Measurements from ENCODE around the gene ZFAND2A. TPM values are rescaled to one million over a fixed set of nuclear protein-coding genes. Genes with fewer than 3 reads are reported as not detected.
A peak's percentile ranks its signal among the peaks of the same experiment; 100 is the strongest.
"Not testable (repeated sequence)": the region's sequence is repeated elsewhere in the genome, so short reads cannot be mapped to it uniquely, and the experiment has no call there.

Gene ZFAND2A
- total RNA-seq, 2 experiments from 2014 or later = 31.3 to 33.2 TPM

- POLR2A ChIA-PET = interaction anchor here (2.9 kb wide), 1 partner anchor 10 kb away, joined by 16 read pairs; the partner anchor contains the start of gene ZFAND2A
- H3K4me3 Mint-ChIP-seq = no peak overlapping the region
- H3K9me3 Mint-ChIP-seq = no peaks in the 10 kb centered on the region
- ATAC-seq (ENCODE audit: low read depth) = no peak
- no peak for DNase-seq
- peaks cover 17% of the 10 kb centered on the region for H3K4me1 Mint-ChIP-seq
- no peak overlapping the region for H3K27ac Mint-ChIP-seq
- H3K36me3 Mint-ChIP-seq = peaks cover 1% of the 10 kb centered on the region
- H3K27me3 Mint-ChIP-seq = no peaks in the 10 kb centered on the region
These were observed 10.9 kb upstream of the ZFAND2A start for GRCh38 chr7:1170741-1171501.

GRCh38 chr7:1169409-1170368 lies 9.7 kb upstream of the ZFAND2A start:
- DNase-seq = peak; percentile 99
- Mint-ChIP-seq H3K4me3 (peak overlapping the region; percentile 92), H3K27ac (peak overlapping the region; percentile 97), H3K27me3 (no peaks in the 10 kb centered on the region), H3K4me1 (peaks cover 14% of the 10 kb centered on the region), H3K36me3 (peaks cover 1% of the 10 kb centered on the region), H3K9me3 (no peaks in the 10 kb centered on the region)
- ATAC-seq (ENCODE audit: low read depth) = peak; percentile 99
- POLR2A ChIA-PET = interaction anchor here (2.9 kb wide), 1 partner anchor 9 kb away, joined by 16 read pairs; the partner anchor contains the start of gene ZFAND2A

GRCh38 chr7:1168422-1168821 lies 8.4 kb upstream of the ZFAND2A start:
- Mint-ChIP-seq H3K27ac (no peak overlapping the region), H3K4me3 (no peak overlapping the region), H3K27me3 (no peaks in the 10 kb centered on the region), H3K36me3 (peaks cover 1% of the 10 kb centered on the region), H3K9me3 (no peaks in the 10 kb centered on the region), H3K4me1 (peaks cover 14% of the 10 kb centered on the region)
- ATAC-seq (ENCODE audit: low read depth) (no peak), DNase-seq (no peak)
- POLR2A ChIA-PET = interaction anchor here (2.9 kb wide), 1 partner anchor 8 kb away, joined by 16 read pairs; the partner anchor contains the start of gene ZFAND2A

GRCh38 chr7:1164436-1164835 lies 4.4 kb upstream of the ZFAND2A start:
- Mint-ChIP-seq H3K9me3 (no peaks in the 10 kb centered on the region), H3K4me1 (peaks cover 9% of the 10 kb centered on the region), H3K27me3 (no peaks in the 10 kb centered on the region), H3K4me3 (no peak overlapping the region), H3K27ac (no peak overlapping the region), H3K36me3 (peaks cover under 1% of the 10 kb centered on the region)
- POLR2A ChIA-PET = no interaction called here
- no peak for ATAC-seq (ENCODE audit: low read depth)
- DNase-seq = no peak

GRCh38 chr7:1163121-1163520 lies 3.1 kb upstream of the ZFAND2A start:
- H3K4me3 Mint-ChIP-seq = no peak overlapping the region
- POLR2A ChIA-PET = no interaction called here
- H3K9me3 Mint-ChIP-seq = no peaks in the 10 kb centered on the region
- DNase-seq (no peak), ATAC-seq (ENCODE audit: low read depth) (no peak)
- H3K36me3 Mint-ChIP-seq = no peaks in the 10 kb centered on the region
- no peaks in the 10 kb centered on the region for H3K27me3 Mint-ChIP-seq
- H3K4me1 Mint-ChIP-seq = peaks cover 12% of the 10 kb centered on the region
- H3K27ac Mint-ChIP-seq = no peak overlapping the region

GRCh38 chr7:1160670-1161021 lies 650 bp upstream of the ZFAND2A start:
- POLR2A ChIA-PET = interaction anchor here (1.2 to 2.9 kb wide), 6 partner anchors 9 to 186 kb away, joined by 9 to 21 read pairs (median 11); partner anchors contain the start of gene COX19
- H3K9me3 Mint-ChIP-seq = no peaks in the 10 kb centered on the region
- no peaks in the 10 kb centered on the region for H3K36me3 Mint-ChIP-seq
- H3K4me3 Mint-ChIP-seq = peak overlapping the region; percentile 86
- peaks cover 16% of the 10 kb centered on the region for H3K4me1 Mint-ChIP-seq
- H3K27me3 Mint-ChIP-seq = no peaks in the 10 kb centered on the region
- no peak for DNase-seq
- H3K27ac Mint-ChIP-seq = peak overlapping the region; percentile 87
- ATAC-seq (ENCODE audit: low read depth) = peak; percentile 11

- not testable (repeated sequence) for DNase-seq; H3K27me3 Mint-ChIP-seq; H3K9me3 Mint-ChIP-seq; H3K36me3 Mint-ChIP-seq; ATAC-seq (ENCODE audit: low read depth)
- H3K4me1 Mint-ChIP-seq = peaks cover 16% of the 10 kb centered on the region
- peak overlapping the region; percentile 88 for H3K4me3 Mint-ChIP-seq
- peak overlapping the region; percentile 84 for H3K27ac Mint-ChIP-seq
- POLR2A ChIA-PET = interaction anchor here (1.7 to 2.9 kb wide), 5 partner anchors 10 to 33 kb away, joined by 9 to 21 read pairs (median 10); a partner anchor contains a TSS
These were observed 765 bp downstream of the ZFAND2A start for GRCh38 chr7:1159231-1159630.

GRCh38 chr7:1158203-1159126 lies 1.5 kb downstream of the ZFAND2A start:
- ATAC-seq (ENCODE audit: low read depth) (no peak), DNase-seq (no peak)
- peak overlapping the region; percentile 88 for H3K4me3 Mint-ChIP-seq
- no peaks in the 10 kb centered on the region for H3K9me3 Mint-ChIP-seq
- no peaks in the 10 kb centered on the region for H3K27me3 Mint-ChIP-seq
- H3K36me3 Mint-ChIP-seq = peaks cover 2% of the 10 kb centered on the region
- POLR2A ChIA-PET = interaction anchor here (2.9 kb wide), 1 partner anchor 20 kb away, joined by 21 read pairs; a partner anchor contains a TSS
- H3K4me1 Mint-ChIP-seq = peaks cover 16% of the 10 kb centered on the region
- H3K27ac Mint-ChIP-seq = peak overlapping the region; percentile 84

- H3K4me1 Mint-ChIP-seq = peaks cover 16% of the 10 kb centered on the region
- H3K9me3 Mint-ChIP-seq = no peaks in the 10 kb centered on the region
- no peak for ATAC-seq (ENCODE audit: low read depth)
- no peak for DNase-seq
- no peak overlapping the region for H3K4me3 Mint-ChIP-seq
- no peak overlapping the region for H3K27ac Mint-ChIP-seq
- no peaks in the 10 kb centered on the region for H3K27me3 Mint-ChIP-seq
- H3K36me3 Mint-ChIP-seq = peaks cover 5% of the 10 kb centered on the region
- POLR2A ChIA-PET = interaction anchor here (1.2 kb wide), 1 partner anchor 18 kb away, joined by 3 read pairs; no protein-coding TSS in a partner anchor
These were observed 3.0 kb downstream of the ZFAND2A start for GRCh38 chr7:1156782-1157535.

GRCh38 chr7:1155818-1156781 lies 3.9 kb downstream of the ZFAND2A start:
- POLR2A ChIA-PET = interaction anchor here (0.6 kb wide), 2 partner anchors 16 to 18 kb away, joined by 4 read pairs; a partner anchor contains a TSS
- H3K27me3 Mint-ChIP-seq = not testable (repeated sequence)

GRCh38 chr7:1154172-1154739 lies 5.7 kb downstream of the ZFAND2A start:
- ATAC-seq (ENCODE audit: low read depth) = no peak
- POLR2A ChIA-PET = interaction anchor here (0.5 kb wide), 1 partner anchor 185 kb away, joined by 3 read pairs; no protein-coding TSS in a partner anchor
- Mint-ChIP-seq H3K4me3 (no peak overlapping the region), H3K36me3 (peaks cover 5% of the 10 kb centered on the region), H3K4me1 (peaks cover 11% of the 10 kb centered on the region), H3K27me3 (no peaks in the 10 kb centered on the region), H3K9me3 (no peaks in the 10 kb centered on the region), H3K27ac (no peak overlapping the region)
- no peak for DNase-seq

More at GRCh38 chr7:1155818-1156781, 3.9 kb downstream of the ZFAND2A start:
- H3K4me1 Mint-ChIP-seq = peaks cover 14% of the 10 kb centered on the region
- not testable (repeated sequence) for H3K36me3 Mint-ChIP-seq; H3K9me3 Mint-ChIP-seq; H3K27ac Mint-ChIP-seq; H3K4me3 Mint-ChIP-seq; ATAC-seq (ENCODE audit: low read depth); DNase-seq

Measured in activated naive CD8-positive, alpha-beta T cell treated with anti-CD3 and anti-CD28 coated beads, Interleukin-2, amount 10 ng/mL, durations not matched to agents 7 days and 5 days (primary cell).